IPS DF 6.9 (cell line): ENCODE measurements around the gene ACE2.

Experiments
- DNase-seq: peaks from one replicate; pipeline ENCODE4 v3.0.0-alpha.2; 2013; ENCODE audit warnings: low read depth, low spot score
- H3K27ac ChIP-seq: one replicate; pipeline ENCODE4 v1.5.1; 2013; ENCODE audit warnings: low read length, control low read depth
- H3K27me3 ChIP-seq: 2 replicates; pipeline ENCODE4 v1.6.1; 2013; ENCODE audit warnings: mild to moderate bottlenecking, low read length; ENCODE audit not compliant: control insufficient read depth, insufficient read depth
- H3K36me3 ChIP-seq: 2 replicates; pipeline ENCODE4 v1.6.1; 2013; ENCODE audit warnings: low read length; ENCODE audit not compliant: control insufficient read depth, insufficient read depth
- H3K4me1 ChIP-seq: 2 replicates; pipeline ENCODE4 v1.6.1; 2013; ENCODE audit warnings: low read length; ENCODE audit not compliant: control insufficient read depth, insufficient read depth
- H3K4me3 ChIP-seq: 2 replicates; pipeline ENCODE4 v1.5.1; 2013; ENCODE audit warnings: mild to moderate bottlenecking, low read length
- H3K9me3 ChIP-seq: 2 replicates; pipeline ENCODE4 v1.6.1; 2013; ENCODE audit warnings: low read length, inconsistent platforms; ENCODE audit not compliant: control insufficient read depth, insufficient read depth
- WGBS: extraction: QIAGEN DNeasy Blood & Tissue Kit; methylation state at CpG from one replicate; pipeline ENCODE4 v1.1.7; 2013; ENCODE audit warnings: mixed read lengths, missing lambda C conversion rate; ENCODE audit not compliant: insufficient read length, insufficient coverage; 5-methylcytosine and 5-hydroxymethylcytosine counted together

ACE2 gene

DNA sequence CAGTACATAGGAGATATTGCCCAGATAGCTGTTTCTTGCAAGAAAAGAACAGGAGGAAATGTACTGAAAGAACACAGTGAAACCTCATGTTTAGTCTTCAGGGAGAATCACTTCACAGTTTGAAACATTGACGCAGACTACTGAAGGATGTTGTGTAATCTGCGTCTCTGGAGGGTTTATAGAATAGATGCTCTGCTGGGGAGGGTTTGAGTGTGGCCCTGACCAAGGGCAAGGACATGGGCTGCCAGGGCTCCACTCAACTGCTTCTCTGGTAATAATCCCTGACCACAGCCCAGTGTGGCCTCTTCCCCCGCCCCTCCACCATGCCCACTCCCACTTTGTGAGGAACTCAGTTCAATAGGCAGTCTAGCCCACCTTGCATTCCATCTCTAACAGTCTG lies 15.8 kb upstream of the ACE2 start:
- Histone ChIP-seq H3K4me1 (no peaks in the 10 kb centered on the region), H3K27ac (no peak overlapping the region), H3K9me3 (no peaks in the 10 kb centered on the region), H3K4me3 (no peak overlapping the region), H3K27me3 (no peaks in the 10 kb centered on the region), H3K36me3 (no peaks in the 10 kb centered on the region)
- no CpG with 5 or more reads among the region's 3 CpGs for WGBS
- DNase-seq, result no peak

DNA sequence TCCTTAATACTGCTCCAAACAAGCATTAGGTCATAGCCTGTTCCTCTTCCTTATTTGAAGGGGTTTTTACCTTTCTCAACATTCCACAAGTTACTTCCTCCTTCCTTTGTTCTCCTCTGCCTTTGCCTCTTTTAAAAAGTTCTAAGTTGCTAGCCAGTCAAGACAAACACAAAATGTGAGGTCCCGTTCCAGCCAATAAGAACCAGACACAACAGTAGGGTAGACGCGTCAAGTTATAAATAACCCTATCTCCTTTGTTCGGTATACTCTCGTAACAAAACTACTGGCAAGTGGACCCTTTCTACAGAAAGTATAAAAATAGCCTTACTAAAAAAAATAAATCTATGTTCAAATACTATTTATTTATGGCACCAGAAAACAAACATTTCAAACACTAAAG lies 6.3 kb upstream of the ACE2 start:
- WGBS, result no CpG with 5 or more reads among the region's 5 CpGs
- DNase-seq, result no peak
- H3K27ac ChIP-seq, result no peak overlapping the region
- H3K4me1 ChIP-seq, result no peaks in the 10 kb centered on the region
- H3K36me3 ChIP-seq, result no peaks in the 10 kb centered on the region
- no peaks in the 10 kb centered on the region for H3K9me3 ChIP-seq
- no peaks in the 10 kb centered on the region for H3K27me3 ChIP-seq
- no peak overlapping the region for H3K4me3 ChIP-seq

- Histone ChIP-seq H3K4me3 (no peak overlapping the region), H3K4me1 (no peaks in the 10 kb centered on the region)
- no CpG with 5 or more reads among the region's 1 CpG for WGBS
Observed at GRCh38 chrX:15606136-15606535, 5.4 kb upstream of the ACE2 start.

DNA sequence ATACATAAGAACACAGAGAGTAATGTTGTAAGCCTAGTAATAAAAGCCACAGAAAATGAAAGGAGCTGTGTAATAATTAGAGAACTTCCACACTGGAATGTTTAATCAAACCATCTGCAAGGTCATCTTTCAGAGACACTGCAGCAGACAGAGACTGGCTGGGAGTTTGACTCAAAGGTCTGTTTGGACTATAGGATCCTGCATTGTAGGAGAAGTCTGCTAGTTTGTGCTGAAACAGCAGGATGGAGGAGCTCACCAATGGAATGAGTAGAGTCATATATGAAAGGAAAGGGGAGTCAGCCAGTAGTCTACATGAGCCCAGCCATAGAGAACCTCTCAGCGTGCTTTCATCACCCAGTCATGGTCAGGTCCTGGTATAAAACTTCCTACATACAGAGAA lies 4.5 kb upstream of the ACE2 start:
- no peaks in the 10 kb centered on the region for H3K4me1 ChIP-seq
- no peak overlapping the region for H3K27ac ChIP-seq
- no peaks in the 10 kb centered on the region for H3K36me3 ChIP-seq
- no peak for DNase-seq
- no peak overlapping the region for H3K4me3 ChIP-seq
- no CpG with 5 or more reads among the region's 1 CpG for WGBS
- H3K9me3 ChIP-seq, result no peaks in the 10 kb centered on the region
- H3K27me3 ChIP-seq, result no peaks in the 10 kb centered on the region

More at GRCh38 chrX:15606136-15606535, 5.4 kb upstream of the ACE2 start:
- DNase-seq, result no peak
- Histone ChIP-seq H3K9me3 (no peaks in the 10 kb centered on the region), H3K27ac (no peak overlapping the region), H3K36me3 (no peaks in the 10 kb centered on the region), H3K27me3 (no peaks in the 10 kb centered on the region)

GRCh38 chrX:15602761-15603160 lies 2.0 kb upstream of the ACE2 start:
- Histone ChIP-seq H3K4me3 (no peak overlapping the region), H3K27me3 (no peaks in the 10 kb centered on the region), H3K27ac (no peak overlapping the region), H3K36me3 (no peaks in the 10 kb centered on the region), H3K9me3 (no peaks in the 10 kb centered on the region), H3K4me1 (no peaks in the 10 kb centered on the region)
- no CpG with 5 or more reads among the region's 5 CpGs for WGBS
- DNase-seq, result no peak

- Histone ChIP-seq H3K27me3 (no peaks in the 10 kb centered on the region), H3K9me3 (no peaks in the 10 kb centered on the region), H3K4me3 (no peak overlapping the region), H3K4me1 (no peaks in the 10 kb centered on the region), H3K36me3 (no peaks in the 10 kb centered on the region), H3K27ac (no peak overlapping the region)
- no peak for DNase-seq
- no CpG with 5 or more reads among the region's 3 CpGs for WGBS
Observed at GRCh38 chrX:15601932-15602331, 1.2 kb upstream of the ACE2 start.

DNA sequence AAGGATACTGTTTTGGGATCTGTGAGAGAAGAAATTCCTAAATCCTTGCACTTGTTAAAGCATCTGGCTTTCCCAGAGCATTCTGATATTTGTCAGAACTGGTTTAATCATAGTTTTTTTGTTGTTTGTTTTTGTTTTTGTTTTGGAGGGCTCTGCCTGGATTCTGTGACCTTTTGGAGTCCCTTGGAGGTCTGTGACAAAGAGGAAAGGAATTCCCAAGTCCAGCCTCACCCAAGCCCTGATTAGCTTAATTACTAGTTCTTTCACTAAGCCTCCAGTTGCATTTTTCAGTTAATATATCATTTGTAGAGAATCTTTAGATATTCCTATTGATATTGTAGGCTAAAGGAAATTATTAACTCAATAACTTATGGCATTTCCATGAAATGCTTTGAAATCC lies 711 bp downstream of the ACE2 start:
- Histone ChIP-seq H3K4me1 (no peaks in the 10 kb centered on the region), H3K27me3 (no peaks in the 10 kb centered on the region), H3K9me3 (no peaks in the 10 kb centered on the region), H3K36me3 (no peaks in the 10 kb centered on the region), H3K27ac (no peak overlapping the region), H3K4me3 (no peak overlapping the region)
- DNase-seq, result no peak

DNA sequence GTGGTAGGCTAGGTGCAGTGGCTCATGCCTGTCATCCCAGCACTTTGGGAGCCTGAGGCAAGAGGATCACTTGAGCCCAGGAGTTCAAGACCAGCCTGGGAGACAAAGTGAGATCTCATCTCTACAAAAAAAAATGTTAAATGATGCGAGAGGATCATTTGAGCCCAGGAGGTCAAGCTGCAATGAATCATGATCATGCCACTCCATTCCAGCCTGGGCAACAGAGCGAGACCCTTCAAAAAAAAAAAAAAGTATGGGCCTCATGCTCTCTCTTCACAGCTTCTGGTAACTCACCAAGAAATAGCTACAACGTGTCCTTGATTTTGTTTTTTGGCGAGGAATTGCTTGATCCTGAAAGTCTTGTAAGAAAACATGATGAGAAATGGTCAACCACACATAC lies 1.3 kb downstream of the ACE2 start:
- H3K4me3 ChIP-seq, result no peak overlapping the region
- no peak overlapping the region for H3K27ac ChIP-seq
- no peaks in the 10 kb centered on the region for H3K36me3 ChIP-seq
- no peaks in the 10 kb centered on the region for H3K4me1 ChIP-seq
- DNase-seq, result no peak
- H3K27me3 ChIP-seq, result no peaks in the 10 kb centered on the region
- H3K9me3 ChIP-seq, result no peaks in the 10 kb centered on the region
- no CpG with 5 or more reads among the region's 4 CpGs for WGBS

GRCh38 chrX:15598026-15598425 lies 2.7 kb downstream of the ACE2 start:
- no peaks in the 10 kb centered on the region for H3K36me3 ChIP-seq
- no peak overlapping the region for H3K27ac ChIP-seq
- H3K9me3 ChIP-seq, result no peaks in the 10 kb centered on the region
- H3K4me1 ChIP-seq, result no peaks in the 10 kb centered on the region
- no peak overlapping the region for H3K4me3 ChIP-seq
- WGBS, result no CpG with 5 or more reads among the region's 3 CpGs
- DNase-seq, result no peak
- no peaks in the 10 kb centered on the region for H3K27me3 ChIP-seq

DNA sequence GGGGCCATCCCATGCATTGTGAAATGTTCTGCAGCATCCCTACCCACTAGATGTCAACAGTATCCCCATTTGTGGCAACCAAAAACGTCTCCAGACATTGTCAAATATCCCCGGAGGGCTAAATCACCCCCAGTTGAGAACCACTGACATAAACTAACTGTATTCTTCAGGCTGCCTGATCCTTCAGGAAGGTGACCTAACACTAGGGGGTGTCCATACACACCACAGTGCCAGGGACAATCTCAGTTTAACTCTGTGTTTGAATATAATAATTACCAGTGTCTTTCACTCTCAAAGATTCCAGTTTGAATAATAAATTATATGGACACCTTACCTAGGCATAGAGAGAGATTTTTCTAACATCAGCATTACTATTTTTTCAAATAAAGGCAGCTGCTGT lies 6.4 kb downstream of the ACE2 start:
- no peaks in the 10 kb centered on the region for H3K9me3 ChIP-seq
- no peak overlapping the region for H3K27ac ChIP-seq
- no peak for DNase-seq
- no CpG with 5 or more reads among the region's 2 CpGs for WGBS
- H3K27me3 ChIP-seq, result no peaks in the 10 kb centered on the region
- H3K4me1 ChIP-seq, result no peaks in the 10 kb centered on the region
- no peak overlapping the region for H3K4me3 ChIP-seq
- H3K36me3 ChIP-seq, result no peaks in the 10 kb centered on the region

GRCh38 chrX:15579778-15580747 lies 20.7 kb downstream of the ACE2 start:
- no peak overlapping the region for H3K27ac ChIP-seq
- DNase-seq, result no peak
- no peaks in the 10 kb centered on the region for H3K27me3 ChIP-seq
- no peaks in the 10 kb centered on the region for H3K36me3 ChIP-seq
- H3K9me3 ChIP-seq, result no peaks in the 10 kb centered on the region
- WGBS, result no CpG with 5 or more reads among the region's 5 CpGs
- H3K4me3 ChIP-seq, result no peak overlapping the region
- no peaks in the 10 kb centered on the region; the same call in 1 of the 2 replicates for H3K4me1 ChIP-seq
